NCI-H2196 (cell line): Measurements from ENCODE around the gene FAM237B.
A peak's percentile ranks its signal among the peaks of the same experiment; 100 is the strongest.
"Not testable (repeated sequence)": the region's sequence is repeated elsewhere in the genome, so short reads cannot be mapped to it uniquely, and the experiment has no call there.

Source experiments
- DNase-seq: peaks from one replicate; lab custom pipeline; 2025; ENCODE audit not compliant: unreplicated experiment; lab: John Stamatoyannopoulos, UW

Gene FAM237B

DNA sequence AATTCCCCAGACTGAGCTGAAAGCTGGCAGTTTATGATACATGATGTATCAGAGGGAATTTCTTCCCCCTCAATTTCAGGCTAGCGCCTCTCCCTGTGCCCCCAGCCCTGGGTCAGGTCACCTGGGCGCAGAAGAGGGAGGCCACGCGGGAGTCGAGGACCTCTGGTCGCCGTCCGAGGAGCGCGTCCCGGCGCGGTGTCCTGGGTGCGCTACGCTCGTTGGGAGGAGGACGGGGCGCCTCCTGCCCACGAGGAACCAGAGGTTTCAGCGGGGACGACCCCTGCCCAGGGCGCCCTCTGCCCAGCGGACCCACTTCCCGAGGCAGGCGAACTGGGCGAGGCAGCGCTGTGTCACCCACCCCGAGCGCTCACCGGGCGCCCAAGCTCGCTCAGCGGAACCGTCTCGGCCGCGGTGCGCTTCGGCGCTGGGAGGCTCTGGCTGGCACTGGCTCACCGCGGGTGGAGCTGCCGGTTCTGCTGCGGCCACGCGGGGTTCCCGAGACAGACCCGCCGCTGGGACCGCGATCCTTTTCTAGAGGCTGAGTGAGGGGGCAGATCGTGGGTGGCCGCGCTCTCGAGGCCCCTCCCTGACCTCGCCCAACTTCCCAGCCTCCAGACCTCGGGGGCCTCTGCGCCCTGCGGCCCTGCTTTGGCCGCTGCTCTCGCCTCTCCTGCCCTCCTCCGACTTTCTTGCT lies at the start of gene FAM237B:
FAM237B (minus strand) TSS at position 504 of the 694 bp plus-strand sequence. CDS start 1,556 bp downstream, outside the sequence.
- no peak for DNase-seq

DNA sequence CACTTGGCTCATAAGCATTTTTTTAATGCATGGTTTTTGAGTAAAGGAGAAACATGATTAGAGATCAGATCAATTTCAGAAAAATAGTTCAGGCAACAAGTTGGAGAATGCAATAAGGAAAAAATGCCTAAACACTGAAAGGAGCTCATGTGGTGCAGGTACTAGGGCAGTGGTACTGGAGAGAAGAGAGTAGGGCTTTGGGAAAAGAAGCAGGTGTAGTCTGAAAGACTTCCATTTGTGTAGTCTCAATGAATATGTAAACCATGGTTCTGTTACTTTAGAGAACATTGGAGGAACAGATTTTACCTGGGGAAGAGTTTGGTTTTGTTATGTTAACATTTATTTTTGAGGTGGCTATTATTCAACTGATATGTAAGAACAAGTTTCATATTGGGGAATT lies 30.9 kb upstream of the FAM237B start:
- no peak for DNase-seq

- not testable (repeated sequence) for DNase-seq
Measured at GRCh38 chr7:90350032-90350431, 28.9 kb upstream of the FAM237B start.

DNA sequence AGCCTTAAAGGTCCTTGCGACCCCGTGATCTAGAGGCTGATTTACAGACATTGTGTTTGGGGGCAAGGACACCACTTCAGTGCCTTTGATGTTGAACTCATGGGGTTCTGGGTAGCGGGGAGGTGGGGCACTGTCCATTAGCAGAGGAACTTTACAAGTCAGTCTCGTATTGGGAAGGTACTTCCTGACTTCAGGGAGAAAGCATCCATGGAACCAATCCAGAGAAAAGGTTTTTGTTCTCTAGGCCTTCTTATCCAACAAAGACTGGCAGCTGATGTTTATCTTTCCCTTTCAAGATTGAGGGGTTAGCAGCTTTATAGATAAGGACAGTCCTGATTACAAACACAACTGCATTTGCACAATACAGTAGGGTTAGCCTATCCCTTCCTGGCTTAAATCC lies 28.2 kb upstream of the FAM237B start:
- DNase-seq: no peak

DNA sequence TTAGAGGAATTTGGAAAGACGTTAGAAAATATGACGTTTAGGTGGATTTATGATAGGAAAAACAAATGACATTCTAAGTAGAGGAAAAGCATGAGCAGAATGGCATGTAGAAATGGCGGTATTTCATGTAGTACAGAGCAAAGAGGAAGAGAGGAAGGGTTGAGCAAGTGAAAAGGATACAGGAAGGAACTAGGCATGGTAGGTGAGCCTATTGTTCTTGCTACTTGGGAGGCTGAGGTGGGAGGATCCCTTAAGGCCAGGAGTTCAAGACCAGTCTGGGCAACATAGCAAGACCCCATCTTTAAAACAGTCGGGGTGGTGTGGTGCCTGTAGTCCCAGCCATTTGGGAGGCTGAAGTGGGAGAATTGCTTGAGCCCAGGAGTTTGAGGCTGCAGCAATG lies 26.7 kb upstream of the FAM237B start:
- DNase-seq: no peak

GRCh38 chr7:90346336-90347125 lies 25.4 kb upstream of the FAM237B start, which contains the start of gene GTPBP10:
Gene GTPBP10 (plus strand): TSS chr7:90346716. CDS start chr7:90346742, 26 bp downstream.
- DNase-seq: peak; percentile 94

GRCh38 chr7:90345595-90346335 lies 24.7 kb upstream of the FAM237B start:
- DNase-seq: no peak

DNA sequence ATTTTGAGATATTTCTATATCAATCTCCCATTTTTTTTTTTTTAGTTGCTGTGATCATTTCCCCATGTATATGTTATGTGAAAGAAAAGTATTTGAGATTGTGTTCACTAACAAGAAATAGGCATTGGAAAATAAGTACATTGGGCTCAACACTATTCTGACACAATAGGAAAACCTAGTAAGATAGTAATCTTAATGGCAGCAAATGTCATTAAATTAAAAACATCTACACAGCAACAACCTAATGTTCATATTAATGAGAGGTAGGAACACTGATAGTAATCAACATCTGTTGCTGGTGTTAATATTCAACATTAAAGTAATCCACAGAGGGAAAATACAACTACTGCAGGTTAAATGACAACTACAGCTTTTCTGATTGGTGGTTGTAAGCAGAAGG lies 23.9 kb upstream of the FAM237B start:
- no peak for DNase-seq

DNA sequence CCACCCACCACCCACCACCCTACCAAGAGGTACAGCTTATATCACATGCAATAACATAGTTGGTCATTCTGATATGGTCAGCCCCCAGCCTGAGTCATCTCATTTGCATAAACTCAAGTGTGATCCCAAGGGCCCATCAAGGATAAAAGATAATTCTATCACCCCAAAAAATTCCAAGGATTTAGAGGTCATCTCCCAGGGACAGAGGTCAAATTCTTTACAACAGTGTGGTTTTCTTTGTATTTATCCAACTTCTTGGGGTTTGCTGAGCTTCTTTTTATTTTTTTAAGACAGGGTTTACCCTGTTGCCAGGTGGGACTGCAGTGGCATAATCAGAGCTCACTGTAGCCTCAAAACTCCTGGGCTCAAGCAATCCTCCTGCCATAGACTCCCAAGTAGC lies 16.0 kb upstream of the FAM237B start:
- DNase-seq: no peak

- not testable (repeated sequence) for DNase-seq
Measured at GRCh38 chr7:90334926-90335325, 13.8 kb upstream of the FAM237B start.

DNA sequence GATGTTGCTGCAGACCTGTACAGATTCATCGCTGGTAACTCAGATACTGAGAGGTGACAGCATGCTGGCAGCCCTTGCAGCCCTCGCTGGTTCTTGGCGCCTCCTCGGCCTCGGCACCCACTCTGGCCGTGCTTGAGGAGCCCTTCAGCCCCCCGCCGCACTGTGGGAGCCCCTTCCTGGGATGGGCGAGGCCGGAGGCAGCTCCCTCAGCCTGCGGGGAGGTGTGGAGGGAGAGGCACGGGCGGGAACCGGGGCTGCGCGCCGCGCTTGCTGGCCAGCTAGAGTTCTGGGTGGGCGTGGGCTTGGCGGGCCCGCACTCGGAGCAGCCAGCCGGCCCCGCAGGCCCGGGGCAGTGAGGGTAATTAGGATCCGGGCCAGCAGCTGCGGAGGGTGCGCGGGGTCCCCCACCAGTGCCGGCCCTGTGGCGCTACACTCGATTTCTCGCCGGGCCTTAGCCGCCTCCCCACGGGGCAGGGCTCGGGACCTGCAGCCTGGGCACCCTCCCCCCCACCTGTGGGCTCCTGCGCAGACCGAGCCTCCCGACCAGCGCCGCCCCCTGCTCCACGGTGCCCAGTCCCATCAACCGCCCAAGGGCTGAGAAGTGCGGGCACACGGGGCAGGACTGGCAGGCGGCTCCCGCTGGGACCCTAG lies 13.2 kb upstream of the FAM237B start:
- DNase-seq: no peak

GRCh38 chr7:90326500-90326899 lies 5.4 kb upstream of the FAM237B start:
- DNase-seq: no peak

DNA sequence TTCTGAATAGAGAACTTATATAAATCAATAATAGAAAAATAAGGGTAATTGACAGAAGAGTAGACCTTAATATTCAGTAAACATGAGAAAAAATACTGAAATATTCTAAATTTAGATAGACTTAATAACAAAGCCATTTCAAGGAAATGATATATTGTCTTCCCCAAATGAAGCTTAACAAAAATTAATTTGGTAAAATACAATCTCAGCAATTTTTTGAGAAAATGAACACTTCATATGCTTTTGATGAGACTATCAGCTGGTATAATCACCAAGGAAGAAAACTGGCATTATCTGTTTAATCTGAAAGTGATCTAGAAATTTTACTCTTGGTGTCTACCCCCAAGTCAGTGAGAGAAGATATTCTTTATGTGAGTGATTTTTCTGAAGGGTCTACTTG lies 1.7 kb upstream of the FAM237B start:
- no peak for DNase-seq

DNA sequence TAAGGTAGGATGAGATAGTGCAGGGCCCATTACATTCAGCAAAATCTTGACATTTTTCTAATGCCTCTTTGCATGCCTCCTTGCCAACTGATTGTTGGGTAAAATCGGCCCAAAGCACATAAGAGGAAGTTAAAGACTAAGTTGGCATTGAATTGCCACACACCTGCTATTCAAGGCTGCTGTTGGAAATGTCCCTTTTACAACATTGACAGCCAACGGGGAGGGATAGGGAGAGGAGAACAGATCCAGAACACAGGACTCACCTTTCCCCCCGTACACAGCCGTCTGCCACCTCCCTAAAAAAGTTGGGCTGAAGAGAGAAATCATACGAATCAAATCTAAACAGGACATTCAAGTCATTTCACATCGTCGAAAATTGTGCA lies 695 bp downstream of the FAM237B start:
- no peak for DNase-seq

DNA sequence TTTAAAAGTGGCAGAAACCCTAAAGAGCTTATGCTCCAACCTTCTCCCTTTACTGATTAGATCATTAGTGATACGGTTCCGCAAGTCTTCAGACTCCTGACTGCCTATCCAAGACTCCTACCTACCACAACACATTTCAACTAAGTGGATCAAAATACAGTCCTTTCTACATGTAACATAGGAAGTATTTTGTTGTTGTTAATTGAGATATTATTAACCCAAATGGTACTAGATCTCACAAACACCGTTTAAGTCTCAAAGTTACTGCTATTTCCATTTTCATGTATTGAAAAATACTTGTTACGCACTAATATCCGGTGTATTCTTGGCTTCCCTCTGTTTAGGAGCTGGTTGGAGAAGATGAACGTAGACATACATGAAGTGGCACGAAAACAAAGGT lies 1.1 kb downstream of the FAM237B start:
- DNase-seq: no peak

GRCh38 chr7:90313907-90314306 lies 7.2 kb downstream of the FAM237B start:
- no peak for DNase-seq

DNA sequence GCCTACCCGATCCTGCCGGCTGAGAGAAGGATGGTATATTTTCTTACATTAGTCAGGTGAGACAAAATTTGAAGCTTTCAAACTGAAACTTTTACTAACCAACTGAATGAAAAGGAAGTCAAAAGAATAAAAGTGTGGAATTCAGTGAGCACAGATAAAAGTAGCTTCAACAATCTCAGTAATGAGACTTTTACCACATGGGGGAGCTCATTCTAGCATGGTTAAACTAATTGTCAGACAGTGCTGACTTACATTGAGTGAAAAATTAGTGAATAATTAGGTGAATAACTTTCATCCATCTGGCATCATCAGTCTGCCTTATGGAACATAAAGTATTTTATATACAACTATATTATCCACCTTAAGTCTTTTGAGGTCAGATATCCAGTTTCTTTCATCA lies 8.4 kb downstream of the FAM237B start:
- DNase-seq: no peak

- no peak for DNase-seq
Measured at GRCh38 chr7:90311175-90311574, 9.9 kb downstream of the FAM237B start.

- no peak for DNase-seq
Measured at GRCh38 chr7:90309872-90310271, 11.2 kb downstream of the FAM237B start.

DNA sequence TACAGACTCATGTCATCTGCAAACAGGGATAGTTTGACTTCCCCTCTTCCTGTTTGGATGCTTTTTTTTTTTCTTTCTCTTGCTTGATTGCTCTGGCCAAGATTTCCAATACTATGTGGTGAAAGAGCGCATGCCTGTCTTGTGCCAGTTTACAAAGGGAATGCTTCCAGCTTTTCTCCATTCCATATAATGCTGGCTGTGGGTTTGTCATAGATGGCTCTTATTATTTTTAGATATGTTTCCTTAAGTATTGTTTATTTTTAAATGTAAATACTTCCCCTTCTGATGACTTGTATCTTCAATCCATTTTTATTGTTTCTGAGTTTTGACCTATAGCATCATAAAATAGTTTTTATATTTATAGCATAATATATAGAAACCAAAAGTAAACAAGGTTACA lies 17.9 kb downstream of the FAM237B start:
- no peak for DNase-seq
